WTC11 (cell line): ENCODE measurements around the gene LAS1L. TPM values are rescaled to one million over a fixed set of nuclear protein-coding genes. Genes with fewer than 3 reads are reported as not detected.

Source experiments
- ATAC-seq: fragments of 200-7000 bp; cut with Tn5 transposase; 2 replicates; pipeline ENCODE4 v1.10.0; 2021; ENCODE audit warnings: mild to moderate bottlenecking, moderate library complexity
- CTCF ChIA-PET: fragments of 300-600 bp; sonication (Branson Sonifier 250); formaldehyde crosslinking; loops from one replicate; lab custom pipeline; 2021; ENCODE audit warnings: antibody characterized with exemption; lab: Charles Lee
- POLR2A ChIA-PET: fragments of 350-600 bp; sonication (Branson Sonifier 250); formaldehyde crosslinking; loops from one replicate; lab custom pipeline; 2021; ENCODE audit warnings: antibody characterized with exemption; lab: Charles Lee
- DNase-seq: peaks from one replicate; pipeline ENCODE4 v3.0.0; 2021; ENCODE audit warnings: low spot score
- H3K27ac Mint-ChIP-seq: 2 replicates; pipeline ENCODE4 v1.8.0; 2021; ENCODE audit warnings: mixed read lengths
- H3K27me3 Mint-ChIP-seq: 2 replicates; pipeline ENCODE4 v1.8.0; 2021; ENCODE audit warnings: low read depth, mild to moderate bottlenecking, moderate library complexity, mixed read lengths
- H3K36me3 Mint-ChIP-seq: 2 replicates; pipeline ENCODE4 v1.8.0; 2021; ENCODE audit warnings: mixed read lengths
- H3K4me1 Mint-ChIP-seq: 2 replicates; pipeline ENCODE4 v1.8.0; 2022; ENCODE audit warnings: mixed read lengths
- H3K4me3 Mint-ChIP-seq: 2 replicates; pipeline ENCODE4 v1.8.0; 2021; ENCODE audit warnings: mild to moderate bottlenecking, moderate library complexity, mixed read lengths
- H3K9me3 Mint-ChIP-seq: 2 replicates; pipeline ENCODE4 v1.8.0; 2021; ENCODE audit warnings: mixed read lengths
- AR ChIP-seq: fragments of 250-450 bp; sonication (Bioruptor Pico); IDR thresholded peaks from 2 replicates; pipeline ENCODE4 v1.9.0; 2021; ENCODE audit warnings: mild to moderate bottlenecking
- ARID4B ChIP-seq: sonication (generic); formaldehyde crosslinking; IDR thresholded peaks from 2 replicates; pipeline ENCODE4 v1.8.0; 2023; ENCODE audit warnings: missing genetic modification reagents, mild to moderate bottlenecking, borderline replicate concordance
- FOXP4 ChIP-seq: sonication (generic); formaldehyde crosslinking; IDR thresholded peaks from 2 replicates; pipeline ENCODE4 v1.8.0; 2022; ENCODE audit warnings: mild to moderate bottlenecking, missing genetic modification reagents
- GABPB1 ChIP-seq: sonication (generic); formaldehyde crosslinking; IDR thresholded peaks from 2 replicates; pipeline ENCODE4 v1.8.1; 2023; ENCODE audit warnings: mild to moderate bottlenecking, missing genetic modification reagents
- IRF2 ChIP-seq: sonication (generic); formaldehyde crosslinking; IDR thresholded peaks from 2 replicates; pipeline ENCODE4 v1.8.0; 2022; ENCODE audit warnings: low read depth, missing genetic modification reagents, borderline replicate concordance
- NFYB ChIP-seq: sonication (generic); formaldehyde crosslinking; conservative IDR thresholded peaks from 2 replicates; pipeline ENCODE4 v1.8.0; 2022; ENCODE audit warnings: low read depth, missing genetic modification reagents
- NR3C1 ChIP-seq: sonication (generic); formaldehyde crosslinking; conservative IDR thresholded peaks from 2 replicates; pipeline ENCODE4 v1.8.1; 2023; ENCODE audit warnings: low read depth, mild to moderate bottlenecking, missing genetic modification reagents
- RORB ChIP-seq: fragments of 250-450 bp; sonication (Bioruptor Pico); IDR thresholded peaks from 2 replicates; pipeline ENCODE4 v1.9.0; 2021; ENCODE audit warnings: mild to moderate bottlenecking
- STAT6 ChIP-seq: sonication (generic); formaldehyde crosslinking; conservative IDR thresholded peaks from 2 replicates; pipeline ENCODE4 v1.8.1; 2023; ENCODE audit warnings: mild to moderate bottlenecking, low read depth, missing genetic modification reagents, moderate library complexity
- ZNF263 ChIP-seq: sonication (generic); formaldehyde crosslinking; IDR thresholded peaks from 2 replicates; pipeline ENCODE4 v1.8.1; 2022; ENCODE audit warnings: low read depth, mild to moderate bottlenecking, moderate library complexity, missing genetic modification reagents
- ZNF423 ChIP-seq: fragments of 250-450 bp; sonication (Bioruptor Pico); IDR thresholded peaks from 2 replicates; pipeline ENCODE4 v2.1.2; 2022; ENCODE audit warnings: mild to moderate bottlenecking, moderate library complexity
- ZNF512 ChIP-seq: sonication (generic); formaldehyde crosslinking; IDR thresholded peaks from 2 replicates; pipeline ENCODE4 v1.8.1; 2022; ENCODE audit warnings: missing genetic modification reagents, borderline replicate concordance
- total RNA-seq: library from RNA; stranded (reverse); gene quantifications from 3 replicates; pipeline ENCODE4 v1.2.3, GENCODE V29; 2021

The LAS1L gene
- total RNA-seq, 1 experiment from 2014 or later = 65.1 TPM

GRCh38 chrX:65517923-65518322, 16.7 kb downstream of the LAS1L start:
- Mint-ChIP-seq H3K4me3 (no peak overlapping the region), H3K4me1 (no peaks in the 10 kb centered on the region), H3K27ac (no peak overlapping the region), H3K36me3 (peaks cover 29% of the 10 kb centered on the region), H3K27me3 (no peaks in the 10 kb centered on the region), H3K9me3 (no peaks in the 10 kb centered on the region)
- ChIA-PET POLR2A (no interaction called here), CTCF (no interaction called here)
- no peak for TF ChIP-seq AR (CRISPR knock-in tag)
- TF ChIP-seq ZNF512 (CRISPR knock-in tag) = no peak
- no peak for TF ChIP-seq NR3C1 (CRISPR knock-in tag)
- TF ChIP-seq IRF2 (CRISPR knock-in tag) = no peak
- TF ChIP-seq ZNF423 (CRISPR knock-in tag) = no peak
- TF ChIP-seq STAT6 (CRISPR knock-in tag) = no peak
- no peak for TF ChIP-seq ARID4B (CRISPR knock-in tag)
- TF ChIP-seq ZNF263 (CRISPR knock-in tag) = no peak
- no peak for TF ChIP-seq GABPB1 (CRISPR knock-in tag)
- TF ChIP-seq FOXP4 (CRISPR knock-in tag) = no peak
- no peak for TF ChIP-seq RORB (CRISPR knock-in tag)
- TF ChIP-seq NFYB (CRISPR knock-in tag) = no peak
- ATAC-seq = no peak
- DNase-seq = no peak
